Fibroblast of pulmonary artery (primary cell): ENCODE results near the gene SLC39A11.

ENCODE experiments used
- DNase-seq: peaks from one replicate; pipeline ENCODE4 v3.0.0-alpha.2; 2010; ENCODE audit warnings: low read depth
- H3K4me3 ChIP-seq: replicated peaks from 2 replicates; pipeline ENCODE4 v1.5.1; 2011; ENCODE audit warnings: low read depth, mild to moderate bottlenecking, control low read depth, low read length, moderate library complexity
- CTCF ChIP-seq: IDR thresholded peaks from 2 replicates; pipeline ENCODE4 v1.5.1; 2011; ENCODE audit warnings: mild to moderate bottlenecking, control low read depth, low read length, inconsistent platforms; ENCODE audit errors: missing control alignments

The SLC39A11 gene

GRCh38 chr17:72934927-72935326 lies 157.6 kb downstream of the SLC39A11 start:
- TF ChIP-seq CTCF = no peak
- no peak for DNase-seq
- no peak overlapping the region for H3K4me3 ChIP-seq

- H3K4me3 ChIP-seq = no peak overlapping the region
- no peak for DNase-seq
- TF ChIP-seq CTCF = no peak
Observed at GRCh38 chr17:72931635-72932034, 160.9 kb downstream of the SLC39A11 start.

GRCh38 chr17:72931163-72931562 lies 161.3 kb downstream of the SLC39A11 start:
- TF ChIP-seq CTCF = no peak
- no peak for DNase-seq
- no peak overlapping the region for H3K4me3 ChIP-seq

GRCh38 chr17:72930031-72930430 lies 162.5 kb downstream of the SLC39A11 start:
- no peak for DNase-seq
- no peak overlapping the region for H3K4me3 ChIP-seq
- no peak for TF ChIP-seq CTCF

- DNase-seq = no peak
- TF ChIP-seq CTCF = no peak
- no peak overlapping the region for H3K4me3 ChIP-seq
Observed at GRCh38 chr17:72928454-72929136, 163.9 kb downstream of the SLC39A11 start.

- no peak for DNase-seq
- H3K4me3 ChIP-seq = no peak overlapping the region
- no peak for TF ChIP-seq CTCF
Observed at GRCh38 chr17:72927760-72928159, 164.7 kb downstream of the SLC39A11 start.

- H3K4me3 ChIP-seq = no peak overlapping the region
- DNase-seq = no peak
- TF ChIP-seq CTCF = no peak
Observed at GRCh38 chr17:72927146-72927545, 165.3 kb downstream of the SLC39A11 start.
